A549 (cell line): ENCODE data around the gene RAB1B.

Source experiments
- BHLHE40 ChIP-seq: IDR thresholded peaks from 2 replicates; pipeline ENCODE4 v1.6.1; 2012; ENCODE audit warnings: low read depth, low read length, inconsistent platforms
- CHD2 ChIP-seq: fragments of 150-350 bp; IDR thresholded peaks from 2 replicates; pipeline ENCODE4 v1.6.1; 2014; ENCODE audit warnings: low read length; ENCODE audit not compliant: partially characterized antibody
- E2F6 ChIP-seq: IDR thresholded peaks from 2 replicates; pipeline ENCODE4 v1.6.1; 2012; ENCODE audit warnings: low read depth, borderline replicate concordance
- EP300 ChIP-seq, 2 experiments: fragments of >200 bp; sonication (Bioruptor Twin); formaldehyde crosslinking; IDR thresholded peaks; 2 replicates in 1 of 2; 3 replicates in 1 of 2; pipeline ENCODE4 v1.6.1; 2016 to 2017
- ESRRA ChIP-seq: fragments of 150-350 bp; IDR thresholded peaks from 2 replicates; pipeline ENCODE4 v1.6.1; 2014; ENCODE audit warnings: mild to moderate bottlenecking, low read length, borderline replicate concordance
- MAX ChIP-seq: IDR thresholded peaks from 2 replicates; pipeline ENCODE4 v1.6.1; 2012
- MYC ChIP-seq: IDR thresholded peaks from 2 replicates; pipeline ENCODE4 v1.6.1; 2012; ENCODE audit warnings: mild to moderate bottlenecking, inconsistent platforms, low read length, improper control_type of control experiment, borderline replicate concordance
- NFE2L2 ChIP-seq: fragments of 150-350 bp; conservative IDR thresholded peaks from 2 replicates; pipeline ENCODE4 v1.6.1; 2014; ENCODE audit warnings: low read length
- NR3C1 ChIP-seq: fragments of >200 bp; sonication (Bioruptor Twin); formaldehyde crosslinking; IDR thresholded peaks from 3 replicates; pipeline ENCODE4 v1.6.1; 2017
- POLR2A ChIP-seq: IDR thresholded peaks from 2 replicates; pipeline ENCODE4 v1.6.1; 2012; ENCODE audit warnings: mild to moderate bottlenecking, low read length
- RAD21 ChIP-seq, 2 experiments: fragments of >200 bp in 1 of 2; sonication (Bioruptor Twin) in 1 of 2; formaldehyde crosslinking in 1 of 2; IDR thresholded peaks in 1 of 2; conservative IDR thresholded peaks in 1 of 2; 2 replicates in 1 of 2; 3 replicates in 1 of 2; pipeline ENCODE4 v1.6.1; 2012 to 2018; ENCODE audit warnings: inconsistent platforms in 1 of 2
- REST ChIP-seq: fragments of 200-600 bp; sonication (generic); IDR thresholded peaks from 2 replicates; pipeline ENCODE4 v1.6.1; 2016; ENCODE audit warnings: antibody characterized with exemption, mild to moderate bottlenecking, moderate library complexity
- ZSCAN20 ChIP-seq: fragments of 250-450 bp; sonication (Bioruptor Pico); IDR thresholded peaks from 2 replicates; pipeline ENCODE4 v1.8.0; 2022; ENCODE audit warnings: mild to moderate bottlenecking, moderate library complexity
- TF ChIP-seq, protein P1 (sequence below): fragments of >200 bp; sonication (Bioruptor Twin); formaldehyde crosslinking; IDR thresholded peaks from 3 replicates; pipeline ENCODE4 v1.5.1; 2016

DNA sequence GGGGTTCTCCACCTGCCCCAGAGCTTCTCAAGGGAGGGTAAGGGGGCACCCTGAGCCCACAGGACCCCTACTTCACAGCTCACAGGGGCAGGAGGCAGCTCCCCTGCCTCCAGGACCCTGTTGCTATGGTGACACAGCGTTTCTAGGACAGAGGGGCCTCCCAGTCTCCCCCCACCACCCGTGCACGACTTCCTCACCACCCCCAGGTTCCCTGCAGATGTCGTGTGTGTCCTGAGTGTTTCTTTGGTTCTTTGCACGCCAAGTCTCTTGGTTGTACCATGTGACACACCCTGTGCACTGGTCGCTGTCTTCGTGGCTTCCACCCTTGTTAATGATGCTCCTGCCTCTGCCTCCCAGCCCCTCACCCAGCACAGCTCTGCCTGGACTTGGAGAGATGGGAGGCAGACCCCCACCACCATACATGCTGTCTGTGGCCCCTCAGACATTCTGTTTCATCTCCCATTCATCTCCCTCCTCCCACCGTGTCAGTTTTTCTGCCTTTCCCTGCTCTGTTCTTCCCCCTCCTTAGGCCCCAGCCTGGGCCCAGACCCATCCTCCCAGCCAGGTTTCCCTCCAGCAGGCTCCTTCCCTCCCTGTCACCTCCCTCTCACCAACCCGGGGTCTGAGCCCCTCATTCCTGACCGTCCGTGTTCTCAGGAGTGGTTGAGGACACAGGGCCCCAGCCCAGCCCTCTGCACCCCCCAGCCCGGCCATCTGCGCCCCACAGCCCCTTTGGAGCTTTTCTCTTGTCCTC lies 24.5 kb upstream of the RAB1B start:
- TF ChIP-seq POLR2A = no peak
- TF ChIP-seq, protein P1, sequence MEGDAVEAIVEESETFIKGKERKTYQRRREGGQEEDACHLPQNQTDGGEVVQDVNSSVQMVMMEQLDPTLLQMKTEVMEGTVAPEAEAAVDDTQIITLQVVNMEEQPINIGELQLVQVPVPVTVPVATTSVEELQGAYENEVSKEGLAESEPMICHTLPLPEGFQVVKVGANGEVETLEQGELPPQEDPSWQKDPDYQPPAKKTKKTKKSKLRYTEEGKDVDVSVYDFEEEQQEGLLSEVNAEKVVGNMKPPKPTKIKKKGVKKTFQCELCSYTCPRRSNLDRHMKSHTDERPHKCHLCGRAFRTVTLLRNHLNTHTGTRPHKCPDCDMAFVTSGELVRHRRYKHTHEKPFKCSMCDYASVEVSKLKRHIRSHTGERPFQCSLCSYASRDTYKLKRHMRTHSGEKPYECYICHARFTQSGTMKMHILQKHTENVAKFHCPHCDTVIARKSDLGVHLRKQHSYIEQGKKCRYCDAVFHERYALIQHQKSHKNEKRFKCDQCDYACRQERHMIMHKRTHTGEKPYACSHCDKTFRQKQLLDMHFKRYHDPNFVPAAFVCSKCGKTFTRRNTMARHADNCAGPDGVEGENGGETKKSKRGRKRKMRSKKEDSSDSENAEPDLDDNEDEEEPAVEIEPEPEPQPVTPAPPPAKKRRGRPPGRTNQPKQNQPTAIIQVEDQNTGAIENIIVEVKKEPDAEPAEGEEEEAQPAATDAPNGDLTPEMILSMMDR = no peak
- no peak for TF ChIP-seq REST
- TF ChIP-seq CHD2 = no peak
- TF ChIP-seq NFE2L2 = no peak
- TF ChIP-seq MAX = no peak
- TF ChIP-seq RAD21 (conservative IDR thresholded peaks at IDR 0.05 in 1 of 2, IDR thresholded peaks at IDR 0.05 in 1 of 2) = no peak
- no peak for TF ChIP-seq ESRRA
- TF ChIP-seq ZSCAN20 = no peak
- no peak for TF ChIP-seq NR3C1
- TF ChIP-seq BHLHE40 = no peak
- TF ChIP-seq EP300 (IDR thresholded peaks at IDR 0.05) = no peak
- TF ChIP-seq E2F6 = no peak
- TF ChIP-seq MYC = no peak
